Measurements from ENCODE around the gene PROB1.

DNA sequence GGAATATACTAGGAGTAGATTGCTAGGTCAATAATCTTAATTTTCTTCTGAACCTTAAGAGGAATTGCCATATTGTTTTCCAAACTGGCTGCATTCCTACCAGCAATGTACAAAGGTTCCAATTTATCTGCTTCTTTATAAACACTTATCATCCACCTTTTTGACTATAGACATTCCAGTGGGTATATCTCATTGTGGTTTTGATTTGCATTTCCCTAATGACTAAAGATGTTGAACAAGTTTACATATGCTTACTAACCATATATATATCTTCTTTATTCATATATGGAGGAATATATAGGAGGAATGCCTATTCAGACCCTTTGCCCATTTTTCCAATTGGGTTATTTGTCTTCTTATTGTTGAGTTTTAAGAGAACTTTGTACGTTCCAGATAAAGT is 36.8 kb upstream of the PROB1 start:
- TF ChIP-seq, protein P1, sequence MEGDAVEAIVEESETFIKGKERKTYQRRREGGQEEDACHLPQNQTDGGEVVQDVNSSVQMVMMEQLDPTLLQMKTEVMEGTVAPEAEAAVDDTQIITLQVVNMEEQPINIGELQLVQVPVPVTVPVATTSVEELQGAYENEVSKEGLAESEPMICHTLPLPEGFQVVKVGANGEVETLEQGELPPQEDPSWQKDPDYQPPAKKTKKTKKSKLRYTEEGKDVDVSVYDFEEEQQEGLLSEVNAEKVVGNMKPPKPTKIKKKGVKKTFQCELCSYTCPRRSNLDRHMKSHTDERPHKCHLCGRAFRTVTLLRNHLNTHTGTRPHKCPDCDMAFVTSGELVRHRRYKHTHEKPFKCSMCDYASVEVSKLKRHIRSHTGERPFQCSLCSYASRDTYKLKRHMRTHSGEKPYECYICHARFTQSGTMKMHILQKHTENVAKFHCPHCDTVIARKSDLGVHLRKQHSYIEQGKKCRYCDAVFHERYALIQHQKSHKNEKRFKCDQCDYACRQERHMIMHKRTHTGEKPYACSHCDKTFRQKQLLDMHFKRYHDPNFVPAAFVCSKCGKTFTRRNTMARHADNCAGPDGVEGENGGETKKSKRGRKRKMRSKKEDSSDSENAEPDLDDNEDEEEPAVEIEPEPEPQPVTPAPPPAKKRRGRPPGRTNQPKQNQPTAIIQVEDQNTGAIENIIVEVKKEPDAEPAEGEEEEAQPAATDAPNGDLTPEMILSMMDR (IDR thresholded peaks at IDR 0.05): no peak
- no peak for TF ChIP-seq POLR2A (IDR thresholded peaks at IDR 0.05)

All from Peyer's patch (tissue), 4 donors.